GM12875 (cell line): Measurements from ENCODE around the gene PCGF3.
"Not testable (repeated sequence)": the region's sequence is repeated elsewhere in the genome, so short reads cannot be mapped to it uniquely, and the experiment has no call there.

ENCODE experiments used
- H3K4me3 ChIP-seq: one replicate; pipeline ENCODE4 v1.5.1; 2011; ENCODE audit warnings: low read depth, low read length, control low read depth
- CTCF ChIP-seq: IDR thresholded peaks from 2 replicates; pipeline ENCODE4 v1.5.1; 2011; ENCODE audit warnings: low read depth, mild to moderate bottlenecking, control low read depth, inconsistent platforms, low read length, moderate library complexity, borderline replicate concordance; ENCODE audit not compliant: insufficient read depth

PCGF3 gene

GRCh38 chr4:748461-748860, 42.8 kb downstream of the PCGF3 start:
- H3K4me3 ChIP-seq: no peak overlapping the region

GRCh38 chr4:749698-750666, 44.4 kb downstream of the PCGF3 start:
- TF ChIP-seq CTCF: no peak
- no peak overlapping the region for H3K4me3 ChIP-seq

More at GRCh38 chr4:748461-748860, 42.8 kb downstream of the PCGF3 start:
- TF ChIP-seq CTCF: no peak

DNA sequence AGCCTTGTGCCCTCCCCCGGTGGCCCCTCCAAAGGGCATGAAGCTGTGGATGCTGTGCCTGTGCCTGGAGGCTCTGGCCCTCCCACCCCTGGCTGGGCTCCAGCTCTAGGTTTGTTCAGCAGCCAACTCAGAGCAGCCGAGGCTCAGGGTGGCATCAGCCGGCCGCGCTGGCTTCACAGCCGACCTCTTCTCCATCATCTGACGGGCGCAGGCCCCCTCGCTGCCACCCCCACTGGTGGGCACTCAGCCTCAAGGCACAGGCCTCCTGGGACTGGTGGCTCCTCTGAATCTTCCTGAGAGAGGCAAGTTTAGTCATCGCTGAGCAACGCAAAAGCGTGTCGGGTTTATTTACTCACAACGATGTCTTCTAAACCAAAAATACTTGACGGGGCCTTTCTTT, 46.0 kb downstream of the PCGF3 start:
- no peak for TF ChIP-seq CTCF

GRCh38 chr4:752196-752861, 46.7 kb downstream of the PCGF3 start:
- no peak overlapping the region for H3K4me3 ChIP-seq

More for the DNA sequence above, 46.0 kb downstream of the PCGF3 start:
- no peak overlapping the region for H3K4me3 ChIP-seq

GRCh38 chr4:753186-753585, 47.6 kb downstream of the PCGF3 start:
- not testable (repeated sequence) for H3K4me3 ChIP-seq

More at GRCh38 chr4:752196-752861, 46.7 kb downstream of the PCGF3 start:
- no peak for TF ChIP-seq CTCF

DNA sequence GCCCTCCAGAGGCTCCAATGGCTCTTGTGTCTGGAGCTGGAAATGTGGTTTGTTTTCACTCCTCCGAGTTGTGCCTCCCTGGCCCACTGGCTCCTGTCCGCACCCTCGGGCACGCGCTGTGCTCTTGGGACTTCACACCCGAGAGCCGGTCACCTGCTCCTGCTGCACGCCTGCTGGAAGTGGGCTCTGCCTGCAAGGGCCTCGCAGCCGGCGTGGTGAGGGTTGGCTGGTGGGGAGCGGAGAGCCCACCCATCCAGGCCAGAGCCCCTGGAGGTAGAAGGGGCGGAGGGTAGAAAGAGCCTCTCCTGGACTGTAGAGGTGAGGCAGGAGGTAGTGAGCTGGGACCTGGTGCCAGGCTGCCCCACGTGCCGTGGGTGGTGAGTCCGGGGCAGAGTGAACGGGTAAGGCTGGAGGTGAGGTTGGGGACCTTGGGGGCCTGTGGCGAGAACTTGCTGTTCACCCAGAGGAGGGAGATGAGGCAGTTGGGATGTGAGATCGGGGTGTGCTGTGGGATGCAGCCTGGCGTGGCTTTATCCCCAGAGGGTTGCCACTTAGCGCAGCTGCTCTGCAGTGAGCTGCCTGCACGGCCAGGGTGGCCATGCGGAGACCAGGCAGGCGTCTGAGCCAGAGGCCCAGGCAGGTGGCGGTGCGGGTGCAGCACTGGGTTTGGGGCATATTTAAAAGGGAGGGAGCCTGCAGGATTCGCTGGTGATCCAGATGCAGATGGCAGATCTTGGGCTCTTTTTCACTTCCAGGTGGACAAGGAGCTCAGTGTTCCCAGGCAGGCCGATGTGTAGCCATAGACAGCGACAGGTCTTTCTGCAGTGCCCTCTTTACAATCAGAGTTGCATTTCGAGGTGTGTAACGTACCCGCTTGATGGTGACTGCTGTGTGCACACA, 48.8 kb downstream of the PCGF3 start:
- TF ChIP-seq CTCF: no peak

GRCh38 chr4:757111-757510, 51.5 kb downstream of the PCGF3 start:
- H3K4me3 ChIP-seq: no peak overlapping the region
- no peak for TF ChIP-seq CTCF

More for the DNA sequence above, 48.8 kb downstream of the PCGF3 start:
- no peak overlapping the region for H3K4me3 ChIP-seq

- not testable (repeated sequence) for H3K4me3 ChIP-seq
These were observed 54.2 kb downstream of the PCGF3 start for GRCh38 chr4:759810-760209.
